Mononuclear cell (primary cell): ENCODE results near the gene DDR2. TPM values are rescaled to one million over a fixed set of nuclear protein-coding genes. Genes with fewer than 3 reads are reported as not detected.

Source experiments
- H3K27me3 ChIP-seq: 2 replicates; pipeline ENCODE4 v1.6.0; 2011; ENCODE audit warnings: low read length, control low read depth; ENCODE audit not compliant: insufficient read depth
- H3K4me1 ChIP-seq: 2 replicates; pipeline ENCODE4 v1.5.1; 2011; ENCODE audit warnings: mild to moderate bottlenecking, low read length, control low read depth; ENCODE audit not compliant: insufficient read depth
- H3K4me3 ChIP-seq: 2 replicates; pipeline ENCODE4 v1.5.1; 2011; ENCODE audit warnings: mild to moderate bottlenecking, low read length, moderate library complexity
- H3K9me3 ChIP-seq: 2 replicates; pipeline ENCODE4 v1.5.1; 2011; ENCODE audit warnings: low read depth, mild to moderate bottlenecking, control low read depth, low read length
- total RNA-seq: library from RNA; depleted of rRNA; stranded (reverse); fragments of >200 nt; gene quantifications from one replicate; pipeline ENCODE4 v1.2.3, GENCODE V29; 2012

DDR2 gene
- total RNA-seq, 1 donor, result 1.2 TPM

DNA sequence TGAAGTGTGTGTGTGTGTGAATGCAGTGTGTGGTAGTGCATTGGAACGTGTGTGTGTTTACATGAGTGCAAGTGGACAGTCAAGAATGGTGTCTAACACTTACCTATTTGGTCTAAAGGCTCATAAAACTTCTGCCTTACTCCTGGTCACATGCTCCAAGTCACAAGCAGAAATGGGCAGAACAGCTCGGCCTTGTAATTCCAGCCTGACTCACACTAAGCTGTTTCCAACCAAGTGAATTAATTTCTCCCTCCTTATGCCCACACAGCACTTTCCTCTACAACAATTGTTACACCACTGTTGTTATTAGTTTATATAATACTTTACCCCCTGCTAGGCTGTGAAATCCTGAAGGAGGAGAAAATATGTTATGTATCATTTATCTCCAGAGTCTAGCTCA, 43.8 kb downstream of the DDR2 start:
- Histone ChIP-seq H3K27me3 (no peaks in the 10 kb centered on the region), H3K4me1 (no peaks in the 10 kb centered on the region), H3K9me3 (no peaks in the 10 kb centered on the region), H3K4me3 (no peak overlapping the region)

GRCh38 chr1:162676750-162677149, 44.5 kb downstream of the DDR2 start:
- Histone ChIP-seq H3K9me3 (no peaks in the 10 kb centered on the region), H3K4me1 (no peaks in the 10 kb centered on the region), H3K4me3 (no peak overlapping the region), H3K27me3 (no peaks in the 10 kb centered on the region)

GRCh38 chr1:162677607-162678371, 45.5 kb downstream of the DDR2 start:
- H3K4me1 ChIP-seq, result no peaks in the 10 kb centered on the region
- no peaks in the 10 kb centered on the region for H3K27me3 ChIP-seq
- H3K9me3 ChIP-seq, result no peaks in the 10 kb centered on the region
- no peak overlapping the region for H3K4me3 ChIP-seq

DNA sequence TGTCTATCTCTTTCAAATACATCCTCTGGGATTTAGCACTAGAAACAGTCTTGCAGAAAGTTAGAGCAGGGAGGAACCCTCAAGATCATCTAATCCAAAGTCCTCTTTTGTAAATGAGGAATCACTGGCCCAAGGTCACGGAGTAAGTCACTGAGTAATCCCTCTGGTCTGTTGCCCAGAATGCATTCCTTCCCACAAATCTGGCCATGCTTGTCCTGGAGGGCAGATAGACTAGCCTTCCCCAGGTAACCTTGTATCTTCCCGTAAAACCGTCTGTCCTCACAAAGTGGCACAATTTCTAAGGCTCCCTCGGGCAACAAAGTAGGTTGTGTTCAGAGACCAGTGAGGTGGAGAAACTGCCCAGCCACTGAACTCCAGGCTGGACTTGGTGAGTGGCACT, 46.2 kb downstream of the DDR2 start:
- Histone ChIP-seq H3K4me3 (no peak overlapping the region), H3K4me1 (no peaks in the 10 kb centered on the region), H3K27me3 (no peaks in the 10 kb centered on the region), H3K9me3 (no peaks in the 10 kb centered on the region)

- no peaks in the 10 kb centered on the region for H3K4me1 ChIP-seq
- no peaks in the 10 kb centered on the region for H3K27me3 ChIP-seq
- no peak overlapping the region for H3K4me3 ChIP-seq
- no peaks in the 10 kb centered on the region for H3K9me3 ChIP-seq
These were observed 47.0 kb downstream of the DDR2 start for GRCh38 chr1:162679298-162679697.

DNA sequence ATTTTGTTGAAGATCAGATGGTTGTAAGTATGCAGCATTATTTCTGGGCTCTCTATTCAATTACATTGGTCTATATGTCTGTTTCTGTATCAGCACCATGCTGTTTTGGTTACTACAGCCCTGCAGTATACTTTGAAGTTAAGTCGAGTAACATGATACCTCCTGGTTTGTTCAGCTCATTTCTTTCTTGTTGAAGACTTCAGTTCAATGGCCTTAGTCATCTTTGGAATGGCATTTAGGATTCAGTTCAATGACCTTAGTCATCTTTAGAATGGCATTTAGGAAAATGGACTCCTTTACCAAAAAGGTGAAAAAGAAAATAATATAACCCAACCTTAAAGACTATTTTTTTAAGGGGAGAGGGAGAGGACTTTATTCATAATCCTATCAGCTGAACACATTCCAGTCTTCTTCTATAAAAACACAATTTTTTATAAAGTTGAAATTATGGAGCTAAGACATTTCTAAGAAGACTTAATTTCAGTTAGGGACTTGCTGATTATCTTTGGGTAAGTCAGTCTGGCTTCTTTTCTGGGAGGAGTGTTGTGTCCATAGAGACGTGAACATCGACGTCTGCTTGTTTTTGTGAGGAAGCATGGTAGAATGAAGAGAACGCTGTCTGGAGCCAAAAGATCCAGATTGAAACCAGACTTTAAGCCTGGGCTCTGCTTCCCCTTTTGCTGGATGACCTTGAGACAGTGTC, 48.3 kb downstream of the DDR2 start:
- Histone ChIP-seq H3K4me1 (no peaks in the 10 kb centered on the region), H3K4me3 (no peak overlapping the region), H3K9me3 (no peaks in the 10 kb centered on the region), H3K27me3 (no peaks in the 10 kb centered on the region)

- H3K4me3 ChIP-seq, result no peak overlapping the region
- no peaks in the 10 kb centered on the region for H3K4me1 ChIP-seq
- H3K27me3 ChIP-seq, result no peaks in the 10 kb centered on the region
- no peaks in the 10 kb centered on the region for H3K9me3 ChIP-seq
These were observed 48.8 kb downstream of the DDR2 start for GRCh38 chr1:162681122-162681436.

- Histone ChIP-seq H3K27me3 (no peaks in the 10 kb centered on the region), H3K9me3 (no peaks in the 10 kb centered on the region), H3K4me3 (no peak overlapping the region), H3K4me1 (no peaks in the 10 kb centered on the region)
These were observed 49.8 kb downstream of the DDR2 start for GRCh38 chr1:162682013-162682419.

DNA sequence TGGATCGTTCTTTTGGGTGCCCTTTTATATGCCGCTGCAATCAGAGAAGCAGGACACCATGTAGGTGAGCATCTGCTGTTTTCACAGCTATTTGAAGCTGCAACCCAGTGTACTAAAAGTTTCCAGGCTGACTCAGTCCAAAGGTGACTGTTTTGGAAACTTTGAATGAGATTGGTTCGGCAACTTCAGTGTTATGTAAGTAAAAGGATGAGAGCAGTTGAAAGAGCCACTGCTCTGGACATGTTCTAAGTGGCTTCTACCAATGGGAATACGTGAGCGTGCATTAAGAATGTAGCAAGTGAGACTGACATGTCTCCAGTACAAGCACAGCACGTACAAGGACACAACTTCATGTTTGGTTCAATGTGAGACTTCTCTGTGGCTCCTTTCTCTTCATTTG, 55.6 kb downstream of the DDR2 start:
- H3K4me3 ChIP-seq, result no peak overlapping the region
- no peaks in the 10 kb centered on the region for H3K4me1 ChIP-seq
- no peaks in the 10 kb centered on the region for H3K9me3 ChIP-seq
- H3K27me3 ChIP-seq, result no peaks in the 10 kb centered on the region

GRCh38 chr1:162688521-162688920, 56.3 kb downstream of the DDR2 start:
- Histone ChIP-seq H3K9me3 (no peaks in the 10 kb centered on the region), H3K27me3 (no peaks in the 10 kb centered on the region), H3K4me3 (no peak overlapping the region), H3K4me1 (no peaks in the 10 kb centered on the region)

DNA sequence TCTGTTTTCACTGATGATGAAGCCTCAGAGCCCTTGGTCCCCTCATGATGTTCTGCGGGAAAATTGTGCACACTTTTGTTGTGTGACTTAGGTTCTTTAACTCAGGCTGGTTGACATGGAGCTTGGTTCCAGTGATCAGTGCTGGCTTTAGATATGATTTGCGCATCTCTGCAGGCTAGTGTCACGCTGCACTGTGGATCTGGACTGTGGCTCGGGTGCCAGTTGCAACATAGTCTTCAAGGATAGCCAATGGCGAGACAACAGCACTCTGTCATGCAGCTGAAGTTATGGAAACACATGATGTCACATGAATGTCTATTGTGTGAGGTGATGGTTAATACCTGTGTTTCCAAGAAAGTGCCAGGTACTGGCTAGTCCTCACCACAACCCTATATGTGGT, 56.7 kb downstream of the DDR2 start:
- Histone ChIP-seq H3K9me3 (no peaks in the 10 kb centered on the region), H3K4me3 (no peak overlapping the region), H3K4me1 (no peaks in the 10 kb centered on the region), H3K27me3 (no peaks in the 10 kb centered on the region)

DNA sequence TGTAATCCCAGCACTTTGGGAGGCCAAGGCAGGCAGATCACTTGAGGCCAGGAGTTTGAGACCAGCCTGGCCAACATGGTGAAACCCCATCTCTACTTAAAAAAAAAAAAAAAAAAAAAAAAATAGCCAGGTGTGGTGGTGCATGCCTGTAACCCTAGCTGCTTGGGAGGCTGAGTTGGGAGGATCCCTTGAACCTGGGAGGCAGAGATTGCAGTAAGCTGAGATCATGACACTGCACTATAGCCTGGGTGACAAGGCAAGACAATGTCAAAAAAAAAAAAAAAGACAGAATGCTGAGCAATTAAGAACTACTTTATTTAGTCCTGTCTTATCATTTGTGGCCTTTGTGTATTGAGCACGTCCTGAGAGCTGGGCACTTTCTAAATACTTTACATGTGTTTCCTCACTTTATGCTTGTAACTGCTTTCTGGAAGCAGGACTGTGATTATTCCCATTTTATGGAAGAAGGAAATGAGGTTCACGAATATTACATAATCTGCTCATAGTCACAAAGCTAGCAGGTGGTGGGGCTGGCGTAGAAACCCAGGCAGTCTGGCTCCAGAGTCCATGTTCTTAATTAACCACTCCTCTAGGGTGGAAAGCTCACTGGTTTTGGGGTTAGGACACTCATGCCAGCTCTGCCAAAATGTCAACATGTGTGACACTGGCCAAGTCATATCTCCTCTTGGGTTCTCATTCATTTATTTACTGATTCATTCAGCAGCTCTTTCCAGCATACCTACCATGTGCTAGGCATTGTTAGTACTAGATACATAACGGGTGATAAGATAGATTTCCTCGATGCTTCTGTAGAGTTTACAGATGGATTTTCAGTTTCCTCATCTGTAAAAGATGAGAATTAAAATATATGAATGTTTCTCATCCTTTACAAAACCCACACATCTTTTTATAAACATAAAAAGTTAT, 57.7 kb downstream of the DDR2 start:
- Histone ChIP-seq H3K9me3 (no peaks in the 10 kb centered on the region), H3K4me3 (no peak overlapping the region), H3K4me1 (no peaks in the 10 kb centered on the region), H3K27me3 (no peaks in the 10 kb centered on the region)

GRCh38 chr1:162690672-162691434, 58.6 kb downstream of the DDR2 start:
- Histone ChIP-seq H3K4me3 (no peak overlapping the region), H3K27me3 (no peaks in the 10 kb centered on the region), H3K9me3 (no peaks in the 10 kb centered on the region), H3K4me1 (no peaks in the 10 kb centered on the region)

DNA sequence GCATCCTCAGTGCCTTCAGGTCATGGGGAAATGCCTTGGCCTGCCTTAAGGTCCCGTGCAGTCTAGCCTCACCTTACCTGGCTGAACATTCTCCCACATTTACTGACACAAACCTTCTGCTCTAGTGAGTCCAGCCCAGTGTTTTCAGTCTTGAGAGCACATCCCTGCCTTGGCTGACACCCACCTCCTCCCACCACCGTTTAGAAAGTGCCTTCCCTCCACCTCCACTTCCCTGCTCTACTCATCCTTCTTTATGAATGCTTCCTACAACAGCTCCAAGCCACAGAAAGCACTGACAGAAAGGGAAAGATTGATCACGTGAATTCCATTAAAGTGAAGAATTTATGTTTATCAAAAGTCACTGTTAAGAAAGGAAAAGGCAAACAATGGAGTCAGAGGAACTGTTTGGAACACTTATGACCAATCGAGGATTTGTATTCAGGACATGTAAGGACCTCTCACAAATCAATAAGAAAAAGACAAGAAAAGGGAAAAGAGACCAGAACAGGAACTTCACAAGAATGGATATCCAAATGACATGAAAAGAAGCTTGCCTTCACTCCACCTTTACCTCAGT, 59.8 kb downstream of the DDR2 start:
- no peaks in the 10 kb centered on the region for H3K27me3 ChIP-seq
- no peak overlapping the region for H3K4me3 ChIP-seq
- no peaks in the 10 kb centered on the region for H3K9me3 ChIP-seq
- no peaks in the 10 kb centered on the region for H3K4me1 ChIP-seq
